HG02623 (cell line): ENCODE results near the gene PDIA6.
A peak's percentile ranks its signal among the peaks of the same experiment; 100 is the strongest.
"Not testable (repeated sequence)": the region's sequence is repeated elsewhere in the genome, so short reads cannot be mapped to it uniquely, and the experiment has no call there.

ENCODE experiments used
- ATAC-seq: cut with Tn5 transposase; IDR thresholded peaks from one replicate; pipeline ENCODE4 v1.9.1; 2021; ENCODE audit warnings: moderate library complexity; ENCODE audit not compliant: unreplicated experiment

The PDIA6 gene

GRCh38 chr2:10811517-10811916 lies 1.1 kb downstream of the PDIA6 start:
- no peak for ATAC-seq

- peak; percentile 35 for ATAC-seq
Observed at GRCh38 chr2:10810202-10811161, 2.1 kb downstream of the PDIA6 start.

- no peak for ATAC-seq
Observed at GRCh38 chr2:10806543-10806942, 6.0 kb downstream of the PDIA6 start.

DNA sequence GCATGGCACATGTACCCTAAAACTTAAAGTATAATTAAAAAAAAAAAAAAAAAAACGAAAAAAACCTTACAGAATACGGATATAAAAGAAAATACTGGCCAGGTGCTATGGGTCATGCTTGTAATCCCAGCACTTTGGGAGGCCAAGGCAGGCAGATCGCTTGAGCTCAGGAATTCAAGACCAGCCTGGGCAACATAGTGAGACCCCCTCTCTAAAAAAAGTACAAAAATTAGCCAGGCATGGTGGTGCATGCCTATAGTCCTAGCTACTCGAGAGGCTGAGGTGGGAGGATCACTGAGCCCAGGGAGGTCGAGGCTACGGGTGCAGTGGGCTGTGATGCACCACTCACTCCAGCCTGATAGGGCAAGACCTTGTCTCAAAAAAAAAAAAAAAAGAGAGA lies 6.6 kb downstream of the PDIA6 start:
- ATAC-seq = not testable (repeated sequence)

DNA sequence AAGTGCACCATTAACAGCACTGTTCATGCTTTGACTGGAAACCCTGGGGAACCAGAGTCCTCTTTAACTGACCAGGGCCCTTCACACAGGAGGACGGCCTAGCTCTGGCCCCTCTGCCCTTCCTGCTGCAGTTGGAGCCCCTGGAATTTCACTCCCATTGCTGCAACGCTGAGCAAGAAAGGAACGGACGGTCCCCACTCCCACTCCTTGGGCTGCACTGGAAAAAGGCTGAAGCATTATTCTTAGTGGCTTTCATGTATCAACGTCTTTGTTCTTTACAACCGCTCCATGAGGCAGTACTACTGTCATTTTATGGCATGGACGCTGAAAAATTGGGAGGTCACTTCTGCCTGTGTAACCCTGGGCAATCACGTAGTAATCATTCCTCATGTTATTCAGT lies 9.9 kb downstream of the PDIA6 start:
- ATAC-seq = no peak

- no peak for ATAC-seq
Observed at GRCh38 chr2:10800163-10800562, 12.4 kb downstream of the PDIA6 start.

GRCh38 chr2:10798783-10799182 lies 13.8 kb downstream of the PDIA6 start:
- no peak for ATAC-seq

DNA sequence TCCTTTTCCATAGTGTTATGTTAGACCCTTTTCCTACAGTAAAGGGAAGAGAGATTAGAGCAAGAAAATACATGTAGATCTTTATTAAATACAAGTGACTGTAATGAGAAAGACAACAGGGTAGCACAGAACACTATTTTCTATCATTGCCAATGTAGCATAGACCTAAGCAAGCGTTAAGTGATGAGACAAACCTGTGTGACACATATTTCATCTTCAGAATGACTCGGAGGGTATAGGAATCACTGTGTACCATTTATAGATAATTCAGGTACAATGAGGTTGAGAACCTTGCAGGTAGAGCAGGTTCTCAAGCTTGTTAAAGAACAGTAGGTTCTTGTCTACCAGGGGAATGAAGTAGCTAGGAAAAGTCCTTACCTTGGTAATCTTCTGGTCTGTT lies 15.9 kb downstream of the PDIA6 start:
- no peak for ATAC-seq

GRCh38 chr2:10795508-10796046 lies 17.0 kb downstream of the PDIA6 start:
- no peak for ATAC-seq

DNA sequence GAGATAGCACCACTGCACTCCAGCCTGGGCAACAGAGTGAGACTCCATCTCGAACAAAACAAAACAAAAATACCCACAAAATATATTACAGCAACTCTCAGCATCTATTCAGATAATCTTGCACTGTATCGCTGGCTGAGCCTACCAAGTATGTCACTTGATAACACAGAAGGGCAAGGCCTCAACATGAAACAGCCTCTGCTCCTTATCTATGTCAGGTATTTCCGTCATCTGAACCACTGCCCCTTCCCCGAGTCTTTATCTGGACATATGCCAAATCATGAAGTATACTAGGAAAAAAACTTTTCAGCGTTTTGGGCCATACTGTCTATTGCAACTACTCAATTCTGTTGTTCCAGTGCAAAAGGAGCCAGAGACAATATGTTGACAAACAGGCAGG lies 17.7 kb downstream of the PDIA6 start:
- no peak for ATAC-seq

DNA sequence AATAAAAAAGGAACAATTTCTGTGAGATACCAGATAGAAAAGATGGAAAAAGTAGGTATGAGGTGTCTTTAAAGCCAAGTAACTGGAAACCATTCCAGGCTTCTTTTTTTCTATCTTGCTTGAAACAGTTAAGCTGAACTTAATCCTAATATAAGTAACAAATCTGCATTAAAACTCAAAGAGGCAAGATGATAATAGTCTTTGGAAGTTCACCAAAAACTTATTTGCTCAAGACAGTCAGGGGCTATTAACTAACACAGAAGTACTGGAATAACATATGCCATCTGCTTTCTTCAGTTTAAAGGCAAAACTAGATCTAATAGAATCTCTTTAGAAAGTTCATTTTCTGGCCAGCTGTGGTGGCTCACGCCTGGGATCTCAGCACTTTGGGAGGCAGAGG lies 18.8 kb downstream of the PDIA6 start:
- ATAC-seq = no peak

DNA sequence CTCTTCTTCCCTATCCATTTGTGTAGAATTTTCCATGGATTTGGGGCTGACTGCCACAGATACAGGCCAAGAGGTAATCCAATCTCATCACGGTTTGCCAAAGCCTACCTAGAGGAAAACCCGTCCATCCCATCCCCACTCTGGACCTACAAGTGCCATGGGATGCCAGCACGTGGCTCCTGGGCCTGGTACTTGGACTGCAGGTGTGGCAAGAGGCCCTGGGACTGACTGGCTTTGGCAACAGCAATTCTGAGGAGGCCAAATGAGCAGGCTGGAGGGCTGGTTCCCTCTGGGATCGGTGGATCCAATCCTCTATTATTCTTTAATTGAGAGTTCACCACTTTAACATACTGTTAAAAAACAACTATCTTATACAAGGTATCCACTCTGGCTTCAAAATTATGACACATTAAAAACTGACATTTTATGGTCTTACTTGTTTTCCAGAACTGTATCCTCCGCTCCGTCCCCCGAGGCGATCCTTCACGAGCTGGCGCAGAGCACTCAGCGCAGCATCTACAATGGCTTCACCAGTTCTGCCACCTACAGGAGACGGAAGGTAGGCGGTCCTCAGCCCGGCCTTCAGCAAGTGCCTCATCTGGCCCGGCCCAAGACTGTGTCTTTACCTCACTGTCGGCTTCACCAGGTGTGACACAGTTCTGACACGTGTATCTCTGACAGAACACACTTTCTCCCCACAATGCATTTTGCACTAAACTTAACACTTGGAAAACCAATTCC lies 19.8 kb downstream of the PDIA6 start:
- no peak for ATAC-seq

- no peak for ATAC-seq
Observed at GRCh38 chr2:10792001-10792634, 20.5 kb downstream of the PDIA6 start.

DNA sequence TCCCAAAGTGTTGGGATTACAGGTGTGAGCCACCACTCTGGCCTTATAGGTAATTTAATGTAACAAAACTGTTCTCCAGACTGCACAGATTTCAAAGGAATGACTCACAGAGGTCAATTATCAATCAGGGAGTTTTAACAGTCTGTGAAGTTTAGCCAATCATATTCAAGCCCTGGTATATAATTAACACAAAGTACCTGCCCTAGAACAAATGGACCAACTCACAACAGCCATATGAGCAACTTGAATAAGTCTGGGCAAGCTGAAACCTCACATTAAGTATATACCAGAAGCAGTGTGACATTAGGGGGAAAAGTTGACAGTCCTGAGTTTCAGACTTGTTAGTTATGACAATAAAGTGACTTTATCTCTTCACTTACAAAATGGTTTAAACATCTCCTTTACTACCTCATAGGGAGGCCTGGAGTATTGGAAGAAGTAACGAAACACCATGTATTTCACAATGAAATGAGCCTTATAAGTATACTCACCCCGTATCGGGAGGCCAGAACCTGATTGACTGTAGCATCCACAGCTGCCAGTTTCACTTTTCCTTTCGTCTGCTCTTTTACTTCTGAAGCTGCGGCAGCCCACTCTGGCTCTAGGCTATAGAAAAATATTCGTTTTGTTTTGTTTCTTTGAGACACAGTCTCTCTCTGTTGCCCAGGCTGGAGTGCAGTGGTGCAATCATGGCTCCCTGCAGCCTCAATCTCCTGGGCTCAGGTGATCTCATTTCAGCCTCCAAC lies 22.2 kb downstream of the PDIA6 start:
- peak; percentile 67 for ATAC-seq

GRCh38 chr2:10788855-10789254 lies 23.7 kb downstream of the PDIA6 start:
- ATAC-seq = no peak

DNA sequence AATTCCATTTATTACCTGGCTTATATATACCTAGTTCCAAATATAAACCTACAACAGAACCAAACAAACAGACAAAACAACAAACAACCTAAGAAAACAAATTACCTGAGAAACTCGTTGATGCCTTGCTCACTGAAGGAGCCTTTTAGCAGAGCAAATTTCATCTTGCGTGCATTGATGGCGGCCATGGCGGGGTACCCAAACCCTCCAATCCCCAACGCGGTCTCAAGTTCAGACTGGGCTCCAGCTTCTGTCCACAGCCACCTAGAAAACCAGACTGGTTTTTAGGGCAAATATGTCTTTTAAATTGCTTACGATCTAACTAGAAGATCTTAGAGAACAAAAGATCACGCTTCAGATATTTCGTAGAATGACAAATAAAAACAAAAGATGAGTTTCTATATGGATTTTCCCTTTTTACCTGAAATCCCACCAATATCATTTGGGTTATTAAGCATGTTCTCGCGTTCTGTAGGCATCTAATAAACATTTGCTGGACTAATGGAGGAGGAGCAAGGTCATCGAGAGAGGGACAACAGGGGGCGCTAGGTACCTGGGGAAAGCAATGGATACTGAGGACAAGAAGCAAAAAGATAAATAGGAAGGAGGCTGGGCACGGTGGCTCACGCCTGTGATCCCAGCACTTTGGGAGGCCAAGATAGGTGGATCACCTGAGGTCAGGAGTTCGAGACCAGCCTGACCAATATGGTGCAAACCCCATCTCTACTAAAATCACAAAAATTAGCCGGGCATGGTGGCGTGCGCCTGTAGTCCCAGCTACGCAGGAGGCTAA lies 25.2 kb downstream of the PDIA6 start:
- ATAC-seq = no peak

GRCh38 chr2:10786240-10786982 lies 26.2 kb downstream of the PDIA6 start:
- no peak for ATAC-seq

GRCh38 chr2:10785260-10785659 lies 27.3 kb downstream of the PDIA6 start:
- ATAC-seq = no peak

DNA sequence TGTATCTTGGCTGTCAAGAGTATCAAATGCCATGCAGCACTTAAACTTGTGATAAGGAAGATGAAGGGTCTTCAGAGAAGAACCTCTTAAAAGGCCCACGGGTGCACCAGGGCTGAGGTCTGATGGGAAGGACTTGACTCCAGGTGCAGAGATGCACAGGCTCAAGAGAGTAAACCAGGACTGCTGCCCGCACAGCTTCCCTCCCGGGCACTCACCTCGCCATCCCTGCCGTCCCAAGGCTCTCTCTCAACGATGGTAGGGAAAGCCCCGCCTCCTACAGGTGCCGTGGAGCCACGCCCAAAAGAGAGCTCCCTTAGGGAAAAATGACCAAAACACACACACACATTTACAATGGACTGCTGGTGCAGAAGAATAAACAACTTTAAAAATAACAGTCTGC lies 27.9 kb downstream of the PDIA6 start:
- ATAC-seq = no peak
